Type B pancreatic cell (in vitro differentiated cells): ENCODE results near the gene MCEE. TPM values are rescaled to one million over a fixed set of nuclear protein-coding genes. Genes with fewer than 3 reads are reported as not detected.
A peak's percentile ranks its signal among the peaks of the same experiment; 100 is the strongest.

Source experiments
- DNase-seq: peaks from one replicate; pipeline ENCODE4 v3.0.0; 2021; ENCODE audit warnings: mixed read lengths; ENCODE audit not compliant: unreplicated experiment; ENCODE audit errors: extremely low spot score
- H3K27ac Mint-ChIP-seq: 2 replicates; pipeline ENCODE4 v1.8.0; 2021; ENCODE audit warnings: mild to moderate bottlenecking, mixed read lengths
- H3K27me3 Mint-ChIP-seq: 2 replicates; pipeline ENCODE4 v1.8.0; 2021; ENCODE audit warnings: mixed read lengths
- H3K36me3 Mint-ChIP-seq: 2 replicates; pipeline ENCODE4 v1.8.0; 2021; ENCODE audit warnings: mixed read lengths
- H3K4me1 Mint-ChIP-seq: one replicate; pipeline ENCODE4 v1.8.0; 2021; ENCODE audit warnings: mixed read lengths; ENCODE audit not compliant: unreplicated experiment
- H3K4me3 Mint-ChIP-seq: 2 replicates; pipeline ENCODE4 v1.8.0; 2021; ENCODE audit warnings: mild to moderate bottlenecking, mixed read lengths
- H3K9me3 Mint-ChIP-seq: 2 replicates; pipeline ENCODE4 v1.8.0; 2021; ENCODE audit warnings: mixed read lengths
- CTCF ChIP-seq: fragments of 200-600 bp; sonication (generic); conservative IDR thresholded peaks from 2 replicates; pipeline ENCODE4 v1.5.0; 2021; ENCODE audit warnings: antibody characterized with exemption, mild to moderate bottlenecking
- total RNA-seq: library from RNA; stranded (reverse); gene quantifications from 2 replicates; pipeline ENCODE4 v1.2.1, GENCODE V29; 2021; ENCODE audit warnings: low replicate concordance

Gene MCEE
- total RNA-seq, 1 donor from 2014 or later = 16.5 TPM

GRCh38 chr2:71064754-71065621, 65.0 kb downstream of the MCEE start:
- Mint-ChIP-seq H3K4me1 (peaks cover 23% of the 10 kb centered on the region), H3K27ac (peak overlapping the region; percentile 76), H3K4me3 (peak overlapping the region; percentile 29), H3K36me3 (peaks cover 3% of the 10 kb centered on the region), H3K9me3 (no peaks in the 10 kb centered on the region), H3K27me3 (peaks cover 9% of the 10 kb centered on the region)
- no peak for TF ChIP-seq CTCF
- DNase-seq = no peak

DNA sequence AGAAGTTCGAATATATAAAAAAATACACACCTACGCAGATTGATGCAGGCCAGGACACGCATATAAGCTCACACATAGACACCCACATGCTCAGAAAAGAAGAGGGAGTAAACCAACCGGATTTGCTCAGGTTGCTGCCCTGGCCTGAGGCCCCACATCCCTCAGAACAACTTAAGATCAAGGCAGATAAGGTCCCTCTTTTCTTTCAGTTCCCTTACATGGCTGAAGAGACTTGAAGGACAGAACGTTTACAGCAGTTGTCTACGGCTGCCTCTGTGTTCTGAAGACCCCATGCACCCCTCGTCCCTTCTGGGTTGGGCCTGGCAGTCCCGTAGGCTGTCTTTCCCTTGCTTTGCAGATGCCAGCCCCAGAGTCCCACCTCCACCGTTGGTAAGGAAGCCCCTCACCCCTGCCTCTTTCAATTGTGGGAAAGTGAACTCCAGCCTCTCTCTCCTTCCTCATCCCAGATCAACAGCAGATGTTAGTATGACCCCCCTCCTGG, 65.9 kb downstream of the MCEE start:
- Mint-ChIP-seq H3K4me3 (peak overlapping the region; percentile 49), H3K27ac (peak overlapping the region; percentile 30), H3K4me1 (peaks cover 14% of the 10 kb centered on the region), H3K27me3 (peaks cover 12% of the 10 kb centered on the region), H3K36me3 (no peaks in the 10 kb centered on the region), H3K9me3 (no peaks in the 10 kb centered on the region)
- no peak for TF ChIP-seq CTCF
- no peak for DNase-seq

DNA sequence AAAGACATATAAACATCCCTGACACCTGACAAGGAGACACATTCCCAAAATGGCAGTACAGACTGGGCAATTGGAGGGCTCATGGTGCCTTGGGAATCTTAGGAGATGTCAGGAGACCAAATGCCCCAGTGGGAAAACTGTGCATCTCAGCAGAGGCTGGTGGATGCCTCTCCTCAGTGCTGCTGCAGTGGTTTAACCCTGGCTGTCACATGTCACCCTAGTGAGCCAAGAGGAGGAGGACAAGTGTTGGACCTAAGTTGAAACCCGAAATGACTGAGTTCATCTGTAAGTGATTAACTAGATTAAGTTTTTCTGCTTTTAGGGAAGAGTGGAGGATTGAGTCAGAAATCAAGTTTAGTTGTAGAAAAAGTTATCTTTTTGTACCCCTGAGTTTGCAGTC, 66.8 kb downstream of the MCEE start:
- peaks cover 15% of the 10 kb centered on the region for H3K27me3 Mint-ChIP-seq
- TF ChIP-seq CTCF = no peak

GRCh38 chr2:71060871-71061270, 69.2 kb downstream of the MCEE start:
- Mint-ChIP-seq H3K9me3 (no peaks in the 10 kb centered on the region), H3K36me3 (no peaks in the 10 kb centered on the region), H3K4me1 (peaks cover 8% of the 10 kb centered on the region), H3K27me3 (peaks cover 12% of the 10 kb centered on the region), H3K27ac (no peak overlapping the region), H3K4me3 (no peak overlapping the region)
- TF ChIP-seq CTCF = no peak
- no peak for DNase-seq

More for the DNA sequence above, 66.8 kb downstream of the MCEE start:
- Mint-ChIP-seq H3K4me3 (no peak overlapping the region), H3K36me3 (no peaks in the 10 kb centered on the region), H3K4me1 (peaks cover 14% of the 10 kb centered on the region), H3K27ac (peak overlapping the region; percentile 30), H3K9me3 (no peaks in the 10 kb centered on the region)
- no peak for DNase-seq

DNA sequence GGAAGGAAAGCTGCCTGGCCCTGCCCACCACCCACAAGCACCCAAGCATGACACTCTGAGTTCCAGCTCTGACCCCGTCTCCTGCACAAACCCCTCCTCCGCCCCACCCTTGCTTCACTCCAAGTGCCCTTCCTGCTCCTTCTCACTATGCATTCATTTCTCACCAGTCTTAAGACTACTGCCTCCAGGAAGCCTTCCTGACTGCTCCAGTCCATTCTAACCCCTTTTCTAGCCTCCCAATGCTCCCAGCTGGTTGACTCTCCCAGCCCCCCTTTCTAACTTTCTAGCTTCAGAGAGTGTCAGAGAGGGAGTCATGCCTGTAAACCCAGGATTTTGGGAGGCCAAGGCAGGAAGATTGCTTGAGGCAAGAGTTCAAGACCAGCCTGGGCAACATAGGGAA, 69.8 kb downstream of the MCEE start:
- Mint-ChIP-seq H3K27me3 (peaks cover 16% of the 10 kb centered on the region), H3K27ac (no peak overlapping the region), H3K9me3 (no peaks in the 10 kb centered on the region), H3K36me3 (no peaks in the 10 kb centered on the region), H3K4me1 (peaks cover 8% of the 10 kb centered on the region), H3K4me3 (no peak overlapping the region)
- no peak for TF ChIP-seq CTCF
- no peak for DNase-seq

Other genes with a start within 250 kb of the MCEE start
- gene VAX2, start 229.7 kb downstream of the MCEE start, total RNA-seq = 1.2 and 1.3 TPM in 2 replicates
- gene ATP6V1B1, start 194.3 kb downstream of the MCEE start, total RNA-seq = 6.3 and 8.6 TPM in 2 replicates
- 0.55 and 0.72 TPM in 2 replicates for gene ANKRD53, start 151.6 kb downstream of the MCEE start, total RNA-seq
- 46.1 and 50.0 TPM in 2 replicates for gene TEX261, start 135.4 kb downstream of the MCEE start, total RNA-seq
- gene NAGK, start 61.6 kb downstream of the MCEE start, total RNA-seq = 102 and 139 TPM in 2 replicates
- 40.2 and 41.7 TPM in 2 replicates for gene MPHOSPH10, start 405 bp upstream of the MCEE start, total RNA-seq
- 13.7 and 21.5 TPM in 2 replicates for gene PAIP2B, start 96.9 kb upstream of the MCEE start, total RNA-seq
- gene ZNF638, start 201.6 kb upstream of the MCEE start, total RNA-seq = 118 and 149 TPM in 2 replicates